Measurements from ENCODE around the gene CCKAR.

The CCKAR gene

DNA sequence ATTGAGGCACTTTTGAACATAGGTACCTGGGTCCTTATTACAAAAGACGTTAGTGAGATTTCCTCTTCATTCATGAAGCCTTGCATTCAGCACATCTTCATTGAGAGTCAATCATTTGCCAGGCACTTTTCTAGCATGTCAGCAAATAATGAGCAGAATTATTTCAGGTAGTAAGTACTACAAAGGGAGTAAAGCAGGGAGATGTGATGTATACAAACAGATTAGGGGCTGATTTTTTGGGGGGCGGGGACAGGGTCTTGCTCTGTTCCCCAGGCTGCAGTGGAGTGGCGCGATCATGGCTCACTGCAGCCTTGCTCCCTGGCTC lies 638 bp upstream of the CCKAR start:
- DNase-seq: no peak

DNA sequence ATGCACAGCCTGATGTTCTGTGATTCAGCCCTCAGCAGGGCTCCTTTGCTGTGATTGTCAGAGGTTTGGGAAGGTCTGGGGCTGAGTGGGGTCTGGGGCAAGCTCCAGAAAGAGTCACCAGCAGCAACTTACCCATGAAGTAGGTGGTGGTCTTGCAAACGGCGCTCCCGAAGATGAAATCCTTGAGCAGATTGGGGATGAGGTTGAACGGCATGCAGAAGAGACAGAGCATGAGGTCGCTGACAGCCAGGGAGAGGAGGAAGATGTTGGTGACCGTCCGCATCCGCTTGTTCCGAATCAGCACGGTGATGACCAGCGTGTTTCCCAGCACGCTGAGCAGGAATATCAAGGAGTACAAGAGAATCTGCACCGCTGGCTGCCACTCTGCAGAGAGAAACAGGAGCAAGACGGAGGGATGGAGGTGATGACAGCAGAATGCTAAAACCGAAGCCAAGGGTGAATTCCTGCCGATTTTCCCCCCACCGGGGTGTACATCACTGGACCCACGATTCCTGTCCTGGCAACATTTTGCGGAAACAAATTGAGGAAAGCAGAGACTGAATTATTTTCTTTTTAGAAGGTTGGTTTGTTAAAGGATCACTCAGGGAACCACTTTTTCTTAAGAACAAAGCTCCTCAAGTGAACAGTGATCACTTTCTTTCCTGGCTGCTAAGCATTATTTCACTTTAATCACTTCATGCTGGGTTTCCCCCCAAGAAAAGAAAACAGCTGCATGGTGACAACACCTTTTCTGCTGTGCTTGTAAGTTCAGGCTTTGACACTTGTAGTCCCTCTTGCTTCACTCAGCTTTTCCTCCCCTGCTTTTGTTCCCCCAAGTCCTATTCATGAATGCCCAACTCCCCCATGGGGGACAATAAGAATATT lies 941 bp downstream of the CCKAR start:
- DNase-seq: no peak

DNA sequence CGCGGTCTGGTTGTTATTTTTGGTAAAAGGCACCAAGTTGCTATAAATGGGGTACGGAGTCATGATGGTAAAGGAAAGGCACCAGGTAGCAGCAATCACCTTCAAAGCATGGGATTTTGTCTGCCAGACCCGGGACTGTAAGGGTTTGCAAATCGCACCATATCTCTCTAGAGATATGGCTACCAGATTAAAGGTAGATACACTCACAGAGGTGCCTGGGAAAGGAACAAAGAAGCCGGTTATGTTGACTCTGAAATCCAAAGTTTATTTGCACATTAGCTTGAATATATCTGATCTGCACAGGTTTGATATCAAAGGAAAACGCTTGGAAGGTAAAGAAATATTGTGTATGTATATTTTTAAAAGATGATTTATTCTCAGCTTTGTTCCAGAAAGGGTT lies 4.6 kb downstream of the CCKAR start:
- no peak for DNase-seq

DNA sequence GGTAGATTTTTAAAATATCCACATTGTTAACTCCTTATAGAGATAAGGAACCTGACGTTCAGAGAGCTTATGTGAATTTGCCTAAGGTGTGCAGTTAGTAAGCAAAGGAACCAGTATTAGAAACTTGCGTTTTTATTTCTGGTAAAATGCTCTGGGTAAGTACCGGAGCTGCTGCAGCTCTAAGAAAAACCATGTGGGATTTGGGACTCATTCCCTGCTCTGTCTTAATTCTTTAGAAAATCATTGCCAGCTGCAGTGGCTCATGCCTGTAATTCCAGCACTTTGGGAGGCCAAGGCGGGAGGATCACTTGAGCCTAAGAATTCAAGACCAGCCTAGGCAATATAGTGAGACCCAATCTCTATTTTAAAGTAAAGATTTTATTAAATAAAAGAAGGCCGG lies 5.8 kb downstream of the CCKAR start:
- DNase-seq: no peak

DNA sequence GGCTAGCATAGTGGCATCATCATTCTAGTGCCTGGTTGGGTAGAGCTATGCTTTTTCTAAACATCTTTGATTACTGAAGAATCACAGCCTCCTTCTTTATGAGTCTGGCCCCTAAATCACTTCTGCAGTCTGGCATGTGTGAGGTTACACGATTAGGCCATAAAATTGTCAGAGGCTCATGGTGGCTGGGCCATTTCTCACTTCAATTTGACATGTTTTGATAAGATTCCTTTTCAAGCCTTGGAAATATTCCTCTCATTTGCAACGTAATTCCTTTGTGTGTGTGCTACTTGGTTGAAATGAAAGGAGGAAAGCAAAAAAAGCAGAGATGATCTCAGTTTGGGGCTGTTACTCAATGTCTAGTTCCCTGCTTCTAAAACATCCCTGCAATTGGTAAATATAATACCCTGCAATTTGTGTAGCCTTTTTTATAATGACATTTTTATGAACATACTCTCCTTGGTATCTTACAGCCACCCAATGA lies 6.2 kb downstream of the CCKAR start:
- DNase-seq: no peak

DNA sequence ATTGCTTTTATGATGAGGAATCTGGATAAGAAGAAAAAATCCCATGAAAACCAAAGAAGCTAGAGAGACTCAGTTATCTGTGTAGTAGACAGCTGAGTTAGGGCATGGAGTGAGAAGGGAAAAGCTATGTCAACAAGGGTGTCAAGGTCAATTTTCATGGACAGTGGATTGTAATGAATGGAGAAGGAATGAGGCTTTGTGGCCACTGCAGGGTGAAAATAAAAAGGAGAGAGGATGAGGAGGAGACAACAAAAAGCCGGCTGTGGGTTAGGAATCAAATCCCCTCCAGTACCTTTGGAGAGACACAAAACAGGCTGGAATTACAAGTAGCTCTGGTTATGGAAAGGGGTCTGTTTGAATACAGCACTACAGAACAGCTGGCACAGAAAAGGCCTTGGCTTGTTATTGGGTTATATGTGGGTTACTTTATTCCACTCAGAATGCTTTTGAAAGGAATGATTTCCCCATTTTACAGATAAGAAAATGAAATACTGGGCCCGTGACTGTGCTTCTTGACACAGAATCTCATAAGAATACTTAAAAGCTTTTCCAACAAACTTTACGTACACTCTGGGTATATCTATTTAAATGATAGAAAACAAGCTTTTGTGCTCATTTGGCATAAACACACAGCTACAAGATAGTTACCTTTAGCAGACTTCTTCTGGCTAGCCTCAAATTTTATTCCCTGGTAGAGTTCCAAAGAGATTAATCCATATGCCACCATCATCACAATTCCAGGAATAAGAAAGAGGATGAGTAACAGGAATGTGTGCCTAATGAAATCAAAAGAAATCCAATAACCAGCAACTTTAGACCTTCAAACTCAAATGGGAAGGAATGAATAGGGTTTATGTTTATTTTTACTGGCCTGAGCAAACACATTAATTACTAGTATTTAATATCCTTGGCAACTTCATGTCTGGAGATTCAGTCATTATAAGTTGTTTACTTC lies 7.5 kb downstream of the CCKAR start:
- DNase-seq: no peak

DNA sequence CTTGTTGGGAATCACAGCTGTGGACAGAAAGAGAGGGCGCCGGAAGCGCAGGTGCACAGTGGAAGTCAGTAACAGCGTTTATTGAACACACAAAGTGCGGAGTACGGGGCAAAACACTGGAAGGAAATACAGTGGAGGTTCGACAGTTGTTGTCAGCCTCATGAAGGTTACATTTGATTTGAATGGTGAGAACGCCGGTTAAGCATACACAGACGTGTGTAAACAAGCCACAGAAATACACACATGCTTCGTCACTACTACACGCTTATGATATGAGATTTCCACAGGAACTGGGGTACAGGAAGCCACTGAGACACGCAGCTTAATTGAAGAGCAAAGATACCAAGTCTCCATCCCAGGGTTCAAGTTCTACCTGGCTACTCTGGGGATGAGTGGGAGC lies 12.0 kb downstream of the CCKAR start:
- no peak for DNase-seq

DNA sequence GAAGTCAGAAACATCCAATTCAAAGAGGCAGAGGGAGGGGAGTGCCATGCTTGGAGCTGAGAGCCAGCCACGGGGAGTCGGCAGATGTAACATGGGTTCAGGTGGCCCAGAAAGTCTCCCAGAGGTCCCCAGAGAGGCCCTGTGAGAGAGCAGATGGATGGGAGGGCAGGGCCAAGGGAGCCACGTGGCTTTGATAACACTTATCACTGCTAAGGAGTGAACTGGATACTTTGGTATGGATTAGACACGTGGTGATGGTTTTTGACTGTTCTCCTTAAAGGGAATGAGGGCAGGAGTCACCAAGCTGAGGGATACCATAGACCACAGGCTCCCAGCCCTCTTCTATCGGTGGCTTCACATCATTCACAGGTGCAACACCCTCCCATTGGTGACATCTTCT lies 13.7 kb downstream of the CCKAR start:
- no peak for DNase-seq

DNA sequence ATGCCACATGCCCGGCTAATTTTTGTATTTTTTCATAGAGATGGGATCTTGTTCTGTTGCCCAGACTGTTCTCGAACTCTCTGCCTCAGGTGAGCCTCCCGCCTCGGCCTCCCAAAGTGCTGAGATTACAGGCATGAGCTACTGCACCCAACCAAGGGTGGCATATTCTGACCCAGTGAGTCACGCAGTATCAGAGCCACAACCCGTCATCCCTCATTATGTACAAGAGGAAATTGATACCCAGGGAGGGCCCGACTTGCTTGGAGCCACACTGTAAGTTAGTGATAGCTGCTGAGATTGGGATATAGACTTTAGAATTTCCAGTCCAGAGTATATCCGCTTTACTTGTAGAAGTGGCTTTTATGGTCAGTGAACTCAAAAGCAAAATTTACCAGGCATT lies 14.6 kb downstream of the CCKAR start:
- DNase-seq: no peak

DNA sequence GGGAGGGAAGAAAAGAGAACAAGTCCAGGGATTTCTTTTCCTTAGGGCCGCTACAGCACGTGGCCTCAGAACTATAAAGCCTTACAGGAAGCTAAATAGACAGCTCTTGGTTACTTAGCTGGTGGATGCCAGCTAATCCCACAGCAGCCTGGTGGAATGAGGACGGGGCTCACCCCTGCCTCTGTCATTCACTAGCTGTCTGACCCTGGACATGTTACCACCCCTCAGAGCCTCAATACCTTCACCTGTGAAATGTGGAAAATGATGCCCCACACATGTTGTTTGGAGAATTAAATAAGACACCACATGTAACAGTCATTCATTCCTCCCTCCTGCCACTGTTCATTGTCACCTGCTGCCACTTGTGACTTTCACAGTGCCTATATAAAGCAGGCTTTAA lies 15.7 kb downstream of the CCKAR start:
- no peak for DNase-seq

DNA sequence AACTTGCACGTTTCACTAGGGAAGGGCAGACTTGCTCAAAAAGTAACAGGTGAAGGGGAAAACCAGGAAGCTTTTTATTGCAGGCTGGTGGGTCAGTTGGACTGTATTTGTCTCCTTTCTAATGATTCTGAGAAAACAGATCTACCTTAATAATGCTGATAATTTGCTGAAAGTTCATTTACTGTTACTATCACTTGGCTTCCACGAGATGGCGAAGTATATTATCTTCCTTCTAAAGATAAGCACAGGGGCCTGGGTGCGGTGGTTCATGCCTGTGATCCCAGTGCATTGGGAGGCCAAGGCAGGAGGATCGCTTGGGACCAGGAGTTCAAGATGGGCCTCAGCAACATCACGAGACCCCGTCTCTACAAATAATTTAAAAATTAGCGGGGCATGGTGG lies 16.4 kb downstream of the CCKAR start:
- no peak for DNase-seq

DNA sequence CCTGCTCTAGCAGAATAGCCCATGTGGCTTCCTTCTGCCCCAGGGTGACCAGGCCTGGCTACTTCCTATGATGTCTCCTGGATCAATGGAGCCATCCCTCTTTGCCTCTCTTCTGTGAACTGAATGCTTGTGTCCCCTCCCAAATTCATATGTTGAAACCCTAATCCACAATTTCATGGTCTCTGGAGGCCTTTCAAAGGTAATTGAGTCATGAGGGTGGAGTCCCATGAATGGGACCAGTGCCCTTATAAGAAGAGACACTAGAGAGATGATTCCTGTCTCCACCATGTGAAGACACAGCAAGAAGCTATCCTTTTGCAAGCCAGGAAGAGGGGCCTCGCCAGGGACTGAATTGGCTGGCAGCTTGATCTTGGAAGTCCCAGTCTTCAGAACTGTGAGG lies 18.4 kb downstream of the CCKAR start:
- DNase-seq: no peak

DNA sequence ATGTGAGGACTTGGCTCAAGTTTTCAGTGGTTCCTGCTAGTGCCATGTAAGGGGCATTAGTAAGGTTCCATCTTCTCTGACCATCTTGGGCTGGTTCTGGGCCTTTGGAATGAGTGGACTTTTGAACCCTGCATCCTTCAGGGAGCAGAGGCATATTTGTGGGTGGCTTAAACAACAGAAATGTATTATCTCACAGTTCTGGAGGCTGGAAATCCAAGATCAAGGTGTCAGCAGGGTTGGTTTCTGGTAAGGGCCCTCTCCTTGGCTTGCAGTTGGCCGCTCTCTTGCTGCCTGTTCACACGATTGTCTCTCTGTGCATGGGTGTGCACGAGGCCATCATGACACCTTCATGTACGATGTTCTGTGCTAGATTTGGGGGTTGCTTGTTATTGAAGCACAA lies 21.3 kb downstream of the CCKAR start:
- no peak for DNase-seq

DNA sequence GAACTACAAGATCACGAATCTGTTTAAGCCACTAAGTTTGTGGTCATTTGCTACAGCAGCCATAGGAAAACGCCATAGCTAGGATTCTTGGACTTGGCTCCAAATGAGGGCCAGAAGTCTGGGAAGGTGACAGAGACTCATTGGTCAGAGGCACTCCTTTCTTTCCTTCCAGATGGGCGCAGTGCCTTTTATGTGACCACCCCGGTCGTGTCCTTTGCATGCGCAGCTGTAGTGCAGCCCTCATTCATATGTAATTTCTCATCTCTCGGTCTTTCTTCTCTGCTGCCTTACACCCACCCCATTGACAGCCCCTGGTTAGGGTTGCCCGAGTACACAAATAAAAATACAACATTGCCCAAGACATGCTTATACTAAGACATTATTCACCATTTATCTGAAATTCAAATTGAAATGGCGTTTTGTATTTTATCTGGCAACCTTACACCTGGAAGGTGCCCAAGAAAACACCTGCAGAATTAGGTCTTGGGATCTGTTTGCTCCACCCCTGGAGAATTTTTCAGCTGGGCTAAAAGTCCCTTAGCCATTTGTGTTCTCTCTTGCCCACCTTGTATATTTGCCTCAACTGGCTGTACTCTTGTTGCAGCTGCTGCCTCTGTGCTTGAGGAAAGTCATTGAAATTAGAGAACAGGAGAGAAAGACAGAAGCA lies 21.9 kb downstream of the CCKAR start:
- no peak for DNase-seq

DNA sequence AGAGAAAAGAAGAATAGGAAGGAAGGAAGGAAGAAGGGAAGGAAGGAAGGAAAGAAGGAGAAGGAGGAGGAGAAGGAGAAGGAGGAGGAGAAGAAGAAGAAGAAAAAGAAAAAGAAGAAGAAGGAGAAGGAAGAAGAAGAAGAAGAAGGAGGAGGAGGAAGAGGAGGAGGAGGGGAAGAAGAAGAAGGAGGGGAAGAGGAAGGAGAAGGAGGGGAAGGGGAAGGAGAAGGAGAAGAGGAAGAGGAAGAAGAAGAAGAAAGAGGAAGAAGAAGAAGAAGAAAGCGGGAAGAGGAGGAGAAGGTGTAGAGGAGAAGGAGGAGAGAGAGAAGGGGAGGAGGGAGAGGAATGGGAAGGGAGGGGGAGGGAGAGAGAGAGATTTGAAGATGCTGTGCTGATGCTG lies 22.6 kb downstream of the CCKAR start:
- DNase-seq: no peak

DNA sequence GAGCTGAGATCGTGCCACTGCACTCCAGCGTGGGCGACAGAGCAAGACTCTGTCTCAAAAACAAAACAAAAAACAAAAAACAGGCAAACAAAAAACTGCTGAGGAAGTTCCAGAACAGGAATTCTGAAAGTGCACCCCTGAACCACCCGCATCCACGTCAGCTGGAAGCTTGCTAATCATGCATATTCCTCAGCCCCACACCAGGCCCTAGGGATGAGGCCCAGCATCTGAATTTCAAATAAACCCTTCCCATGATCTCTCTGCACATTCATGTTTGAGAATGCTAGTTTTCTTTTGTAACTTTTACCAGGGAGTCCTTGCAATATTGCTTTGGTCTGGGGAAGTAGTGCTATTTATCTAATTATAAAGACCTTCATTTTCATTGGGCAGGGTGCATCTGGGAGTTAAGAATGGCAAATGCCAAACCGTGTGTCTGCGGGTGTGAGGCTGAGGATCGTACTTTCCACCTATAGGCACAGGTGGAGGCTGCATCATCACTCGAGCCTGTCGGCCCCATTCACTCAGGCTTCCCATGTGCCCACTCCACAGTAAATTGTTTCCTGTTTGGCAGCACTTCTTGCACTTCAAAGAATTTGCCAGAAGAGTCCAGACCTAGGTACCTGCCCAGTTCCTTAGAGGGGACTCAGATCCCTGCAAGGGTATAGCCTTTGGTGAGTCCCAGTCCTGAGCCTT lies 23.6 kb downstream of the CCKAR start:
- no peak for DNase-seq

DNA sequence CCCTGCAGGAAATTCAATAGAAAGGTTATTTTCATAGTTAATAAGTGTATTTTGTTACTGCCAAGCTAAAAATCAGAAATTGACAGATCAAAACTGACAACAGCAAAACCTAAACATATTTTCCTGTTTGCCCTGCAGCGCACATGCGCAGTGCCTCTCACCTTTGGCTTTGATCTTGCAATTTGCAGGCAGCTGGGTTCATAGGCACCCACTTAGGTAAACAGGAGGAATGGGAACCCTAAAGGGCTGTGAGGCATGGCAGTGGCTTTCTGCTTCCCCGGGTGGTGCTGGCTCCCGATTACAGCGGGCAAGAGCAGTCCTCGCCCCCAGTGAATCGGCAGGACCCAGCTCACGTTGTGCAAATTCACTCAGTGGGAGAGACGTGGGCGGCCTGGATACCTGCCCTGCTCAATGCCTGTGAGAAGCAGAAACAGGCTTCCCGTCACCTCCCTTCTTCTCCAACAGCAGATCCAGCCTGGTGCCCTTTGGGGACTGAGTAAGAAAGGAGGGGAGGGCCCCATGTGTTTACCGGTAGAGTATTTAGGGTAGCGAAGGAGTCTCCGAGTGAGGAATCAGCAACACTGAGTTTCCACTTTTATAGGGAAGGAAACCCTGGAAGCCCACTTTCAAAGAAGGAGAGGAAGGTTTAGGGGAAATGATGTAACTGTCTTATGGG lies 25.7 kb downstream of the CCKAR start:
- DNase-seq: no peak

DNA sequence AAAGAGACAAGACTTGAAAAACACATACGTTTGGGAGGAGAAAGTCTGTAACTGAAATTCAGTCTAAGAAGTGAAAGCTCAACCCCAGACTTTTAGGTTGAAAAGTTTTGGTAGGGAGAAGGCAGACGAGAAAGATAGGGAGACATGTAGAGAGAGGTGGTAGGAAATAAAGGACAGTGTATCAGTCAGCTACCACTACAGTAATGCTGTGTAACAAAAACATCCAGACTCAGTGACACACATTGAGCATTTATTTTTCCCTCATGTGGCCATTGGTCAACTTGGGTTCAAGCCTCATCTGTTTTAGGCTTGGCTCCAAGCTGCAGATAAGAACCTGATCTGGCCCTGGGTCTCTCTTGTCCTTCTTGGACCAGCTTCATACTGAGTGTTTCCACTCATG lies 26.9 kb downstream of the CCKAR start:
- no peak for DNase-seq

DNA sequence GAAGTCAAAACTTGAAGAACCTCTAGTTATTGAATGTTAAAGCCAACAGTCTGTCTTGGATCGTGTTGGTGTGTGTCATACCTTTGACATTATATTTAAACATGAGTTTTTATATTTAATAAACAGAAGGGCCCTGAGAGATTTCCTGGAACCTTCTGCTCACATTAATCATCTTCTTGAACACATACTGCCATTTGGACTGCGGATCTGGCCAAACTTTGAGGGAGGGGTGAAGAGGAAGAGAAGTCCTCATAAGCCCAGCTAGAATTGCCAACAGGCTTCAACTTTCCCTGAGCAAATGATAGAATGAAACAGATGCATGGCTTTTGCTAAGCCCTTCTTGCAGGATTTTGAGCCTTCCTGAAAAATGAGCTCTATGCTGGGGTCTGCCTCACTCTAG lies 27.4 kb downstream of the CCKAR start:
- no peak for DNase-seq

DNA sequence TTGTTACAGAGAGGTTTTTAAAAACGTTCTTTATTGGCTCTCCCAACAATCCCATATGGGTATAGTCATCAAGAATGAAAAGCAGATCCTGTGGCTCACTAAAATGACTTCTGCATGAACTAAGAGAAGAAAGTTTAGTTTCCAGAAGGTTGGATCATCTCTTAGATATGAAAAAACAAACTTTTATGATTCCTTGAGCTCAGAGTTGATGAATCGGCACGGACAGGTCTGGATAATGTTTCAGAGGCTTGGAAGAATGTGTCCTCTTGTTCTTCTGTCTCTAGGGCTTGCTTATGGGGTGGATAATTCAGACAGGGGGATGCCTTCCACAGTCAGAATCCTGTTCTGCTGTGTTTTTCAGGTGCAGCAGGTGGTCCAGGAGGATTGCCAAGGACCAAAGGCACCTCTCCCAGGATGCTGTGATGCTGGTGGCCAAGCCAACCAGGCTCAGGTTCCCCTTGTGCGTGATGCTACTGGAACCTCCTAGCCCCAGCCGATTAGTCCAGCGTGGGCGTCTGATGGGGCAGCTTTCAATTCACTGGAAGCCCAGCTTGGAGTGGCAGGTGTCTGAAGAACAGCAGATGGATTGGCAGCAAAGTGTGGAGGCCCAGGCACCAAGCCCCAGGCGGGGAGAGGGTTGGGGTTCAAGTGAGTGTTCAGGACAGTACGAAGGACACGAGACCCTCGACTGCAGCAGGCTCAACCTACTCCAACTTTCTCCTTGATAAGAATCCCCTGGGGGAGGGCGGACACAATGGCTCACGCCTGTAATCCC lies 30.3 kb downstream of the CCKAR start:
- no peak for DNase-seq
